ENCODE results near the gene EYS. TPM values are rescaled to one million over a fixed set of nuclear protein-coding genes. Genes with fewer than 3 reads are reported as not detected.
"Not testable (repeated sequence)": the region's sequence is repeated elsewhere in the genome, so short reads cannot be mapped to it uniquely, and the experiment has no call there.

EYS gene
- total RNA-seq, 1 experiment from 2014 or later: not detected

- DNase-seq (ENCODE audit: low read depth): no peak
Observed at GRCh38 chr6:65088575-65088974, 618.5 kb downstream of the EYS start.

DNA sequence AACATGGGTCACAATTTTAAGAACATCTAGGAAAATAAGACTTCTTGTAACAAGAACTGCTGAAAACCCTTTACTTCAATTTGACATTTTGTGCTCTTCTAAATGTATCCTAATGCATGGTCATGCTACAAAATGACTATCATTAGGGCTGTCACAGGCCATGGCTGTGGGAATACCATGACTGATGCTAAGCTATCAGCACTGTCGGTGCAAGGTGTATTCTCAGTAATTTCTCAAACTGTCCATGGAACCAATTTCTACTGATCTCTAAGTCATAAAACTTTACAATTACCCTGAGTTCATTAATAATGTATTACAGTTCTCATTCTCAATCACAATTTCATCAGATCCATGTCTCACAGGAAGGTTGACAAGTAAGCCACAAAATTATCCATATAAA, 625.3 kb downstream of the EYS start:
- DNase-seq (ENCODE audit: low read depth): no peak

DNA sequence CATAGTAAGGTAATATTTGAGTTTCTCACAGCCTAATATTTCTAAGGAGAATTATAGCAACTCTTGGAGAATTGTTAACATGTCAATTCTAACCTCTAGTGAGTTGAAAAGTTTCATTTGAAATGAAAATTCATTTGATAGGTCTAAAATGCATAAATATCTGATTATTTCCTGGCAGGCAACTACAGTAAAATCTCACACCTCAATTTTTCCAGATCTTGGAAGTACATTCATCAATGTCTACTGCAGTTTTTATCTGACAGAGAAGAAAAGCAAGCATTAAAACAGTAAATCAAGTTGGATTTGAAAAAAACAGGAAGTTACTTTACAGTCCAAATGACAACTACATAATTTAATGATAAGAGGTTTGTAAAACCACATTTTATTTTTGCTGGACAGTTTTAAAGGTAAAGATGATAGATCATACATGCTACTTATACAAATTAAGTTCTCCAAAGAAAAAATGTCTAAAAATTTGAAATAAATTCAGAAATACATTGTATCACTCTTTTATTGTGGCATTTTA, 631.3 kb downstream of the EYS start:
- DNase-seq (ENCODE audit: low read depth): no peak

DNA sequence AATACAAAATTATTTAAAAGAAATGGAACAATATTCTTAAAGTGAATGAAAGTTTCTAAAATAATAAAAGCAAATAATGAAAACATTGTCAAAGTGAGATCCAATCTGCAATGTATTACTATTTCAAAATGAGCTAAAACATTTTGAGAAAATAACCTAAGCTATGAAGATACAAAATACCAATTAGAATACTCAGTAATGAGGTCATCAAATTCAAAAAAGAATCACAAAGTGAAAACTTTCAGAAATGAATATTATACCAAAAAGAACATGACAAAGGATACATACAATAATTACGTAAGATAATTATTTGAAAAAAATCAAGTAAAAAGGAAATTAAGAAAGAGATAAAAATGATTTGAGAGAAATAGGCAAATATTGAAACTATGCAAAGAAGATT, 634.5 kb downstream of the EYS start:
- no peak for DNase-seq (ENCODE audit: low read depth)

GRCh38 chr6:65071480-65071879, 635.5 kb downstream of the EYS start:
- DNase-seq (ENCODE audit: low read depth): no peak

DNA sequence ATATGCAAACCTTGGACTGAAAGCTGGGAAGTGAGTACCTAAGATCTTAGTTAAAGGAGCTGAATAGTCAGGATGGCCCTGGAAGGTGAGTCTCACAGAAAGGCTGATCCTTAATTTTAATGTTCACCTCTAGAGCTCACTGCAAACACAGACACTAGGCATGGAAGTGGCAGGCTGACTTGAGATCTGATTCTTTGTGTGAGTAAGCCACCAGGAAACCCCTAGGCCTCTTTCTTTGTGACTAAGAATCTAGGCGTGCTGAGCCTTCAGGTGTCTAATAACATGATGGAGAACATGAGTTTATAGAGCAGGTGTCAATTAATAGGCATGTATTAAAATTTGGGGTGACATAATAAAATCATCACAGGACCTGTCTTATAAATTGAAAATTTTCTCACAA, 642.2 kb downstream of the EYS start:
- DNase-seq (ENCODE audit: low read depth): no peak

DNA sequence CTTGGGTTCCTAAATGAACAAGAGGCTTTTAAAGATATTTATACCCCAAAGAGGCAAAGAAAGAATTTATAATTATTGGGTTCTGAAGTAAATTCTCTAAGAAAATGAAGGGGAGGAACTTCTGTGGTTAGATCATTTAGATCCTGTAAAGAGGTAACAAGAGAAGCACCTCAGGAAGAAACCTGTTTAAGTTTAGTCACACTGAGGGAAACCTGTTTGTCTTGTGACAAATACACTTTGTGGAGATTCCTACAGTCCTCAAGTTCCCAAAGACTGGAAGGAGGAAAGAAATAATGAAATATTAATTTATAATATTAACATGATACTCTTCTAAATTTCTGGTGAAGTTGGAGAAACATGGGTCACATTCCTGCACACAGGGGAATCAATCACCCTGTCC, 647.5 kb downstream of the EYS start:
- no peak for DNase-seq (ENCODE audit: low read depth)

- no peak for DNase-seq (ENCODE audit: low read depth)
Observed at GRCh38 chr6:65055545-65055944, 651.5 kb downstream of the EYS start.

- DNase-seq (ENCODE audit: low read depth): no peak
Observed at GRCh38 chr6:65052626-65053025, 654.4 kb downstream of the EYS start.

DNA sequence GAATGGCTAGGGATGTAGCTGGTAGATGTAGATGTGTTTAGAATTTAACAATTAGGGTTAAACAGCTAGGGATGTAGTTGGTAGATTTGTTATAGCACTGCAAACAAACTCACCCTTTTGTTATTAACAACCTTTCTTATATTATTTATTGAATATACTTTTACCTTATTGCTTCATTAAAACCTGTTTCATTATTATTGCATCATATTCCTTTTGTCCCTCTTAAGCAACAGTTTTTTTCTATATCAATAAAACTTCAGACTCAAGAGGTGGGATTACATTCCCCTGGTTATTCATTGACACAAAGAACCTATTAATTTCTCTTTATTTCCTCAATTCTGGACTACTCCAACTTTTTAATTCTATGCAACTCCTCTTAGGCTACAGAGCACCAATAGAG, 661.2 kb downstream of the EYS start:
- no peak for DNase-seq (ENCODE audit: low read depth)

- no peak for DNase-seq (ENCODE audit: low read depth)
Observed at GRCh38 chr6:65014006-65014405, 693.0 kb downstream of the EYS start.

DNA sequence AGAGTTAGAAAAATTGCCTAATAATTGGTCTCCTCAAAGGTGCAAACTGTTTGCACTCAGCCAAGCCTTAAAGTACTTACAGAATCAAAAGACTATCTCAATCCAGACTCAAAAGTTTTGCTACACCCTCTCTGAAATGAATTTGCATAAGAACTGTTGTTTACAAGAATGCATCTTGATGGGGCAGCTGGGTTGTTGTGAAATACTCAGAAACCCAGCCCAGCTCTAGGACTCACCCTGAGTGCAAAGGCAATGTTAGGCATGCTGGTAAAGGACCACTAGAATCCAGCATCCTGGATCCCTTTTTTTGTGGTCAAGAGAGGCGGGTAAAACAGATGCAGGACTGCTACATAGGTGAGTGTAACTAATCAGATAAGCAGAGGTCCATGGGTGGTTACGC, 700.2 kb downstream of the EYS start:
- DNase-seq (ENCODE audit: low read depth): no peak

DNA sequence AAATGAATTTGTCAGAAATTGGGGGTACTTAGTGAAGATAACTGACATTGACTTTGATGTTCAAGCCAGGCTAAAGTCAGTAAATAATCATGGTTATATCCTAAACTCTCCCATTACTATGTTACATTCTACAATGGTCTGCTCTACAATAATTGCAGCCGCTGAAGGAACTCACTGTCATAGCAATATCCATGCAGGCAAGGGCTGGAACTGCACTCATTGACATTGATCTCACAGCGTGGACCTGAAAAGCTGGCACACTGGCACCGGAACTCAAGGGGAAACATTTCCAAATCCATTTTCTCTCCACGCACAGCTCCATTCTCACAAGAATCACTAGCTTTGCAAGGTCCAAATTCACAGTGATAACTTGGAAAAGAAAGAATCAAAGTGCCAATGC, 702.7 kb downstream of the EYS start:
- no peak for DNase-seq (ENCODE audit: low read depth)

GRCh38 chr6:65002882-65003281, 704.1 kb downstream of the EYS start:
- DNase-seq (ENCODE audit: low read depth): not testable (repeated sequence)

DNA sequence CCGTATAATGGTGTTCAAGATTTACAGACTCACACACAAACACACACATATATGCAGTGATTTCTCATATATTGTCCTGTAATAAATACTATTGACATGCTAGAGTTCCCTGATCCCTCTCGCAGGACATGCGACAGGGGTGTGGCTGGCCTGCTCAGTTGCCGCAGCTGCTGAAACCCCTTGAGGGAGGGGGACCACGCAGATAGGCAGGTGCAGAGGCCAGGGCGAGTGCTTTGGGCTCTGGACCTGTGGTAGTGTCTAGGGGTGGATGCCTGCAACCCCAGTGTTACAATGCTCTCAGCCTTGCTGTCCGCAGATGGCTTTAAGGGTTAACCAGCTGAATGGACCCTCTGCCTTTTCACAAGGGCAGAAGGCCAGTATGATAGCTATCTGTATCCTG, 706.2 kb downstream of the EYS start:
- DNase-seq (ENCODE audit: low read depth): no peak

- DNase-seq (ENCODE audit: low read depth): no peak
Observed at GRCh38 chr6:64998204-64998603, 708.8 kb downstream of the EYS start.

- no peak for DNase-seq (ENCODE audit: low read depth)
Observed at GRCh38 chr6:64996301-64996700, 710.7 kb downstream of the EYS start.

DNA sequence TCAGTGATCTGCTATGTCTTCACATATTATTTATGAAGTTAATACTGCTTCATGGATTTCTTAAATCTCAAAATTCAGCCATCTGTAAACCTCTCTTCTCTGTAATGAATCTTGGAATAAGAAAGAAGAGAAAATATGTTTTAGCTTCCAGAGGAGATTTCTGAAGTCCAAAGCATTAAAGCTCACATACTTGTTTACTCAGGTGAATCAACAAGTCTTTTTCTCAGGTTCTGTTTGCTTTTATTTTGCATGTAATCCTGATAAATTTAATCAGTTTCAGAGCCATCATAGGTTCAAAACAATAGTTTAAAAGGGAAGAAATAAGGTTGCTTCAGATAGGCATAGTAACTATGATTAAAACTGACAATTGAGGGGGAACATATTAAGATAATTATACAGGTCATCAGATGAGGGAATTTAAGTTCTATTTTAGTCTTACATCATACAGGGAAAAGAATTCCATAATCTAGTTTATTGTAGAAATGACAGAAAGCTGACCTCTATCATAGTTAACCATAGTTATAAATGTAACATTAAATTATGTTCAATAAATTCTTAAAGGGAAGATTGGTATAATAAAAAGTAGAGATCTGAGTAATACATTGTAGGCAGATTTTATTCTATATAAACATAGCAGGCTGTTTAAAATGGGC, 716.2 kb downstream of the EYS start:
- no peak for DNase-seq (ENCODE audit: low read depth)

- DNase-seq (ENCODE audit: low read depth): no peak
Observed at GRCh38 chr6:64988148-64988547, 718.9 kb downstream of the EYS start.

GRCh38 chr6:64987066-64987465, 720.0 kb downstream of the EYS start:
- DNase-seq (ENCODE audit: low read depth): no peak

DNA sequence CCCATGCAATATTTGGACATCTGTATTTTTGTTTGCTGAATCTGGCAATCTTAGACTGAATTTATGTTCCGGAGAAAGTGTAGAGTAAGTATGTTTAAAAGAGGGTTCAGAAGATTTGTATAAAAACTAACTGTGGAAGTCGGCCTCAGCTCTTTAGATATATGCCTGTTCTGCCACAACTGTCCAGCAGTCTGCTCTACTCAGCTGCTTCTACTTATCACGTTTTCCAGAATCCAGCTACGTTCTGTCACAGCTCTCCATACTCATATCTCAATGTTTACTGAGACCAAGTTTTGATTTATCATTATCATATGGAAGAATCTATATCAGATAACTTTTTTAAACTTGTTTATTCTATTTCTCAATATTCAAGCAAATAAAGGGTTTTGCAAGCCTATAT, 721.3 kb downstream of the EYS start:
- no peak for DNase-seq (ENCODE audit: low read depth)

GRCh38 chr6:64984948-64985347, 722.1 kb downstream of the EYS start:
- no peak for DNase-seq (ENCODE audit: low read depth)

GRCh38 chr6:64983089-64983488, 723.9 kb downstream of the EYS start:
- DNase-seq (ENCODE audit: low read depth): no peak

- no peak for DNase-seq (ENCODE audit: low read depth)
Observed at GRCh38 chr6:64973142-64973541, 733.9 kb downstream of the EYS start.

Measured in Daoy (cell line).